ENCODE results near the gene LIMA1. TPM values are rescaled to one million over a fixed set of nuclear protein-coding genes. Genes with fewer than 3 reads are reported as not detected.

The LIMA1 gene
- total and polyA plus RNA-seq, 4 experiments from 2014 or later = 4.9 to 14.9 (median 12.0) TPM

DNA sequence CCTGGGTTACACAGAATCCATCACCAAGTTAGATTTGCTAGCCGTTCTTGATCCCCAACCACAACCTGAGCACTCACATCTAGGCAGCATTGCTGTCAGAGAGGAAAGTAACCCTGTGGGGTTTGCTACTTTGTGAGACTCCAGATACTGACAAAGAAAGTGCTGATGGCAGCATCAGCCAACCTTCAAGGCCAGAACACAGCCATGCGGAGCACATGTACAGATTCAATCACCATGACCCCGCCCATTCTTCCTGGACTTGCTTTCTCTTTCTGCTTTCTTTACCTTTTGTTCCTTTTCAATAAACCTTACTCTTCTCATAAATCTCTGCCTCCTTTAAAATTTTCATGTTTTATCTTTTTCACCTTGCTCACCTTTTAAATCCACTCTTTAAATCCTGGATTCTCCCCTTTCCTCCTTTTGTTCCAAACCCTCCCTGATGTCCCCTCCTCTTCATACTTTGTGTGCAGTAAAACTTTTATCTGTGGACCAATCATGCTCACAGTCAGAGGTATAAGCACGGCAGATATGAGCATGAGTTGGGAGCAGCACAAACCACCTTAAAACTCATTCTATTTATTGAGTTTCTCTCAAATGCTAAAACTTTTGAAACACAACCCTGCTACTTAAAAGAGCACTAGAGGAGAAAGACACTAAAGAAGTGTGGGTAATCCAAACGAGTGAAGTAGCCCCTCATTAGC lies 94.3 kb downstream of the LIMA1 start:
- ChIA-PET POLR2A (ENCODE audit: partially characterized antibody) (interaction anchor here (0.6 to 1.2 kb wide), 2 partner anchors 77 to 91 kb away, joined by 3 to 4 read pairs; partner anchors contain the start of gene COX14), CTCF (ENCODE audit: partially characterized antibody) (interaction anchor here (0.7 to 4.5 kb wide), 6 partner anchors 11 to 119 kb away, joined by 3 to 33 read pairs (median 4); no protein-coding TSS in a partner anchor)
- Mint-ChIP-seq H3K27ac (peak overlapping the region; percentile 64 to 95 (median 94)), H3K9me3 (no peaks in the 10 kb centered on the region), H3K4me1 (peaks cover 14 to 47% (median 23%) of the 10 kb centered on the region in 4 donors), H3K4me3 (peak overlapping the region; percentile 65 to 94 (median 84)), H3K36me3 (peaks cover 10 to 20% of the 10 kb centered on the region in 2 donors), H3K27me3 (no peaks in the 10 kb centered on the region)
- Histone ChIP-seq H3K4me3 (ENCODE audit: low read length in 2 of 2) (no peak overlapping the region), H3K9me3 (ENCODE audit: control insufficient read depth in 1 of 2, low read length in 2 of 2) (no peaks in the 10 kb centered on the region), H3K27ac (ENCODE audit: low read depth, low read length) (peak overlapping the region; percentile 18), H3K4me1 (ENCODE audit: insufficient read depth, low read length) (peaks cover 38% of the 10 kb centered on the region), H3K36me3 (ENCODE audit: insufficient read depth, low read length) (no peaks in the 10 kb centered on the region), H3K27me3 (ENCODE audit: insufficient read depth, low read length) (no peaks in the 10 kb centered on the region)
- peak in 4 of 5 donors; percentile 27 to 42 (median 29) for DNase-seq
- intact Hi-C loops (cut with micrococcal nuclease) = loop anchor here (1.0 to 10.0 kb wide), 2 partner anchors 33 to 224 kb away; partner anchors contain the start of gene AQP5

DNA sequence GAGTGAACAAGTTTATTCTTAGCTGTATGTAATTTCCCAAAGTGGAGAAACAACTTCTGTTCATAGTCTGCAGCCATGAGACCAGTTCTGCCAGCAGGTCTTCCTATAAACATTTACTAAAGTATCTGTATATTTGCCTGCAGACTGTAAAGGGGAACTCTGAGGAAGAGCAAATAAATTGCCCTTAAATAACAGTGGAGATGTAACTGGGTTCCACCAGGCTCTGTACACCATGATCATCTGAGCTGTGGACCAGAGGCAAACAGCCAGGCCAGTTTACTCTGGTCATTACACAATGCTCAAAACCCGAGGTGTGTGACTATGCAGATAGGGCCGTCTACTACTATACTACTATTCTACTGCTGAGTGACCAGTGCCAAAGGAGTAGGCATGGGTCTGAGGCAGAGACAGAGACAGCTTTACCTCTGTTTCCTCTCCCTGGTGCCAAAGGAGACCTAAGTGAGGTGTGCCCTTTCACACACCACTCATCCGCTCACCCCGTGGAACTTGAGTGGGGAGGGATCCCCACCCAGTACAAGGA lies 95.0 kb downstream of the LIMA1 start:
- no peaks in the 10 kb centered on the region for H3K27me3 Mint-ChIP-seq
- intact Hi-C loops (cut with micrococcal nuclease) = loop anchor here (10.0 kb wide), 1 partner anchor 224 kb away; the partner anchor contains the start of gene AQP5
- H3K4me3 Mint-ChIP-seq = peak overlapping the region in 7 of 8 donors; percentile 65 to 94 (median 86)
- peak overlapping the region; percentile 18 for H3K27ac ChIP-seq (ENCODE audit: low read depth, low read length)
- H3K4me1 Mint-ChIP-seq = peaks cover 14 to 47% (median 23%) of the 10 kb centered on the region in 4 donors
- POLR2A ChIA-PET (ENCODE audit: partially characterized antibody) = interaction anchor here (0.7 to 1.2 kb wide), 3 partner anchors 33 to 77 kb away, joined by 3 to 4 read pairs (median 4); partner anchors contain the start of gene COX14
- H3K9me3 ChIP-seq (ENCODE audit: control insufficient read depth in 1 of 2, low read length in 2 of 2) = no peaks in the 10 kb centered on the region
- H3K4me1 ChIP-seq (ENCODE audit: insufficient read depth, low read length) = peaks cover 38% of the 10 kb centered on the region
- no peaks in the 10 kb centered on the region for H3K36me3 ChIP-seq (ENCODE audit: insufficient read depth, low read length)
- H3K4me3 ChIP-seq (ENCODE audit: low read length in 2 of 2) = no peak overlapping the region
- H3K27me3 ChIP-seq (ENCODE audit: insufficient read depth, low read length) = no peaks in the 10 kb centered on the region
- no peak for DNase-seq
- H3K36me3 Mint-ChIP-seq = peaks cover 10 to 20% of the 10 kb centered on the region in 2 donors
- peak overlapping the region; percentile 64 to 95 (median 94) for H3K27ac Mint-ChIP-seq
- CTCF ChIA-PET (ENCODE audit: partially characterized antibody) = interaction anchor here (1.0 to 4.5 kb wide), 8 partner anchors 12 to 132 kb away, joined by 3 to 33 read pairs (median 6); partner anchors contain the start of gene COX14
- no peaks in the 10 kb centered on the region for H3K9me3 Mint-ChIP-seq

DNA sequence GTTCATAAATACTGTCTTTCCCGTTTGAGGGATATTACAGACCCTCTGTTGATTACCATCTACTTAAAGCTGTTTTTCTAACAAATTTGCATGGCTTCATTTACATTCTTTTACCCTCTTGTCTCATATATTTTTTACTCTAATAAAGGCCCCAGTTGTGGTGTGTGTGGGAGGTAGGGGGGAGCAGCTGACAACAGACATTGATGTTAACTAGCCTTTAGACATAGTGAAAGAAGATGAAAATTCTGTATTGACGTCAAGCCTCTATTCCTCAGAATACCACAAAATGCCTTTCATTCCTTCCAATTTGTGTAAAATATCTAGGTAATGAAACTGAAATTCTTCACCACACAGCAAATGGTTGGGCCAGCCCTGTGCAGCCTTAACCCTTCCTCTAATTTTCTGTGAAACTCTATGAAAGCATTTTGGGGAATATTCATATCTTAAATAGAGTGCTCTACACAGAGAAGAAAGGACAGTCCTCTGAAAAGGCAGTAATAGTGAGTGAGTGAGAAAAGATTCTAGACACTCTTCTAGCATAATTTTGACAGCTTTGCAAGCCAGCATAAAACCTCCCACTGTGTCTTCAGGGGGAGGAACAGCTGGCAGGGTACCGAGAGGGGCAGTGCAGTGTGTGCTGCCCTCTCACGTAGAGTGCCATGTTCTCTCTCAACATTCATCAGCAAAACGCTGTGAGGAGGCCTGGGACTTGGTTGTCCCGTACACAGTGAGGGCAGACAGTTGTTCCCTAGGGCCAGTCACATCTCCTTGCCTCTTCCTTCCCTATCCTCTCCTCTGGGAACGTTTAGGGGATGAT lies 96.0 kb downstream of the LIMA1 start:
- Histone ChIP-seq H3K4me3 (ENCODE audit: low read length in 2 of 2) (no peak overlapping the region), H3K36me3 (ENCODE audit: insufficient read depth, low read length) (no peaks in the 10 kb centered on the region), H3K4me1 (ENCODE audit: insufficient read depth, low read length) (peaks cover 38% of the 10 kb centered on the region), H3K27me3 (ENCODE audit: insufficient read depth, low read length) (no peaks in the 10 kb centered on the region), H3K9me3 (ENCODE audit: control insufficient read depth in 1 of 2, low read length in 2 of 2) (no peaks in the 10 kb centered on the region), H3K27ac (ENCODE audit: low read depth, low read length) (no peak overlapping the region)
- peak overlapping the region in 6 of 7 donors; percentile 14 to 80 (median 54) for H3K27ac Mint-ChIP-seq
- peaks cover 4 to 11% of the 10 kb centered on the region in 2 donors for H3K36me3 Mint-ChIP-seq
- intact Hi-C loops (cut with micrococcal nuclease) = loop anchor here (10.0 kb wide), 1 partner anchor 222 kb away; the partner anchor contains the start of gene AQP5
- H3K4me1 Mint-ChIP-seq = peaks cover 14 to 41% (median 23%) of the 10 kb centered on the region in 4 donors
- CTCF ChIA-PET (ENCODE audit: partially characterized antibody) = interaction anchor here (0.7 to 4.5 kb wide), 10 partner anchors 11 to 131 kb away, joined by 3 to 33 read pairs (median 4); partner anchors contain the start of genes COX14 and SMARCD1
- DNase-seq = no peak
- H3K9me3 Mint-ChIP-seq = no peaks in the 10 kb centered on the region
- H3K4me3 Mint-ChIP-seq = no peak overlapping the region
- POLR2A ChIA-PET (ENCODE audit: partially characterized antibody) = interaction anchor here (0.6 to 1.2 kb wide), 2 partner anchors 34 to 230 kb away, joined by 3 to 4 read pairs; no protein-coding TSS in a partner anchor
- H3K27me3 Mint-ChIP-seq = no peaks in the 10 kb centered on the region

DNA sequence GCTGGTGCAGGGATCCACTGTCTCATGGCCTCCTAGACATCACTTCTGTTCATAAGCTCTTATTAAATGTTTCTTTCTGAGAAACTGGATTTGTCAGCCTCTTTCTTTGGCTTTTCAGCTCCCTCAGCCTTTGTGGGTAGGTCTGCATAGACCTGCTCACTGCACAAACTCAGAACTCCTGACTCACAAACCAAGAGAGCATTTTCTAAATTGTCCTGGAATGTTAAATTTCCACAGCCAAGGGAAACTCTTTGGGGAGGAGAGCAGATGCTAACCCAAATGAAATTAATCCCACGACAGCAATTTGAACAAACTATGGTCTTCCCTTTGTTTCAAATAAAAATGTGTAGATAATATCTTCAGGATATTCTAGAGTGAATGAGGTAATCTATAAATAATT lies 96.6 kb downstream of the LIMA1 start:
- CTCF ChIA-PET (ENCODE audit: partially characterized antibody) = interaction anchor here (0.7 to 4.5 kb wide), 6 partner anchors 10 to 116 kb away, joined by 3 to 33 read pairs (median 7); partner anchors contain the start of gene SMARCD1
- H3K27me3 Mint-ChIP-seq = no peaks in the 10 kb centered on the region
- peaks cover 4 to 10% of the 10 kb centered on the region in 2 donors for H3K36me3 Mint-ChIP-seq
- POLR2A ChIA-PET (ENCODE audit: partially characterized antibody) = no interaction called here
- no peaks in the 10 kb centered on the region for H3K9me3 ChIP-seq (ENCODE audit: control insufficient read depth in 1 of 2, low read length in 2 of 2)
- H3K4me1 ChIP-seq (ENCODE audit: insufficient read depth, low read length) = peaks cover 38% of the 10 kb centered on the region
- intact Hi-C loops (cut with micrococcal nuclease) = loop anchor here (10.0 kb wide), 1 partner anchor 222 kb away; the partner anchor contains the start of gene AQP5
- no peak overlapping the region for H3K4me3 Mint-ChIP-seq
- H3K27ac ChIP-seq (ENCODE audit: low read depth, low read length) = no peak overlapping the region
- DNase-seq = no peak
- peak overlapping the region in 6 of 7 donors; percentile 14 to 69 (median 48) for H3K27ac Mint-ChIP-seq
- peaks cover 14 to 41% (median 23%) of the 10 kb centered on the region in 4 donors for H3K4me1 Mint-ChIP-seq
- H3K36me3 ChIP-seq (ENCODE audit: insufficient read depth, low read length) = no peaks in the 10 kb centered on the region
- no peaks in the 10 kb centered on the region for H3K27me3 ChIP-seq (ENCODE audit: insufficient read depth, low read length)
- no peaks in the 10 kb centered on the region for H3K9me3 Mint-ChIP-seq
- no peak overlapping the region for H3K4me3 ChIP-seq (ENCODE audit: low read length in 2 of 2)

DNA sequence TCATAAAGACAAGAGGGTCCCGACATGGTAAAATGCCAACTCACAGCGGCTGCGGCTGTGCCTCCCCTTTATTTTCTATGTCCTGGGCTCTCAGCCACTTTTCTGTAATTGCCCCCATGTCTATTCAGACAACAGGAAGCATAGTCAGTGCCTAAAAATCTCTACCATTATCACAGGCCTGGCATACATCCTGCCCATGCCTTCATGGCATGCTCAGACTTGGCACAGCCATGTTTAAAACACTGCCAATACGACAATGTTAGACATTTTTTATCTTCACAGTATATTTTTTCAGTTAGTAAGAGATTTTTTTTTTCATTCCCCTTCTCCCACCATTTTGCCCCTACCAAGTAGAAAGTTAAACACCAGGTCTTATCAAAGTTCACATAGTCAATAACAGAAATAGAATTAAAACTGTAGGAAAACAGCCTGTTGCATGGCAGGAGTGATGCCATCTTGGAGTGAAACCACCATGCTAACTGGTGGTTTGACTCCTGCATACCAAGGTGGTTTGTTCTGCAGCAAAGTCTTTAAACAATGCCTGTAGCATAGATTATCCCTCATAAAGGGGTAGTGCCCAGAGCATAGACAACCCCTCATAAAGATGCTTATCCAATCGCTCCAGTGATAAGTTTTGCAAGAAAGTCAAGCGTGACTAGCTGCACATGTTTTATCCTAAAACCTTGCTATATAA lies 97.2 kb downstream of the LIMA1 start:
- Mint-ChIP-seq H3K36me3 (peaks cover 8 to 16% of the 10 kb centered on the region in 2 donors), H3K4me1 (peaks cover 14 to 41% (median 23%) of the 10 kb centered on the region in 4 donors), H3K27me3 (no peaks in the 10 kb centered on the region), H3K9me3 (no peaks in the 10 kb centered on the region), H3K27ac (peak overlapping the region in 5 of 7 donors; percentile 29 to 56 (median 52)), H3K4me3 (no peak overlapping the region)
- H3K4me3 ChIP-seq (ENCODE audit: low read length in 2 of 2) = no peak overlapping the region
- ChIA-PET POLR2A (ENCODE audit: partially characterized antibody) (no interaction called here), CTCF (ENCODE audit: partially characterized antibody) (interaction anchor here (0.7 to 4.5 kb wide), 7 partner anchors 10 to 128 kb away, joined by 3 to 33 read pairs (median 6); partner anchors contain the start of gene SMARCD1)
- peaks cover 36% of the 10 kb centered on the region for H3K4me1 ChIP-seq (ENCODE audit: insufficient read depth, low read length)
- intact Hi-C loops (cut with micrococcal nuclease) = loop anchor here (10.0 kb wide), 1 partner anchor 221 kb away; the partner anchor contains the start of gene AQP5
- DNase-seq = no peak
- no peak overlapping the region for H3K27ac ChIP-seq (ENCODE audit: low read depth, low read length)
- H3K9me3 ChIP-seq (ENCODE audit: control insufficient read depth in 1 of 2, low read length in 2 of 2) = no peaks in the 10 kb centered on the region
- H3K36me3 ChIP-seq (ENCODE audit: insufficient read depth, low read length) = no peaks in the 10 kb centered on the region
- no peaks in the 10 kb centered on the region for H3K27me3 ChIP-seq (ENCODE audit: insufficient read depth, low read length)

DNA sequence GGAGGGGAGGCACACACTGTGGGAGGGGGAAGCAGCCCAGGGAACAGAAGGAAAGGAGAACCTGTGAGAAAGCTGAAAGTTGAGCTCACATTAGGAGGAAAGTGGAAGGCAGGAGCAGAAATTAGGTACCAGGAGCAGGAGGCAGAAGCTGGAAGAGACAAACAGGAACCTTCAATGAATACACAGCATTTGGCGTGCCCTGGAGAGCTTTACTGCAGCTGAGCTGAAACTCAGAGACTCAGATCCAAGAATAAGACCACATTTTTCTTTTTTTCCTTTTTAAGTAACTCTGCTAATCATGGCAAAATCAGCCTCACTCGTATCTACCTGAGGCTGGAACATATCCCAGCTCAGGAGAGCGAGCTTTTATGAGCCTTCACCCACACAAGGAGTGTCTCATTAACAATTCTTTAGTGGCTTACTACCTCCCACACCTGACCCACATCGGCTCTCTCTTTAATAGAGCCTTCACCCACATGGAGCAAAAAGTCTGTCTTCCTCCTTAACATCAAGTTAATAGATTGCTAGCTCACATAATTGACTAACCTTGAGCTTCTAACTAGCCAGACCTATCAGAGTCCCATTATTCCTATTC lies 97.9 kb downstream of the LIMA1 start:
- intact Hi-C loops (cut with micrococcal nuclease) = loop anchor here (10.0 kb wide), 1 partner anchor 221 kb away; the partner anchor contains the start of gene AQP5
- Histone ChIP-seq H3K27ac (ENCODE audit: low read depth, low read length) (no peak overlapping the region), H3K27me3 (ENCODE audit: insufficient read depth, low read length) (no peaks in the 10 kb centered on the region), H3K4me1 (ENCODE audit: insufficient read depth, low read length) (peaks cover 32% of the 10 kb centered on the region), H3K36me3 (ENCODE audit: insufficient read depth, low read length) (peaks cover under 1% of the 10 kb centered on the region), H3K9me3 (ENCODE audit: control insufficient read depth in 1 of 2, low read length in 2 of 2) (no peaks in the 10 kb centered on the region), H3K4me3 (ENCODE audit: low read length in 2 of 2) (no peak overlapping the region)
- peaks cover 9 to 17% of the 10 kb centered on the region in 2 donors for H3K36me3 Mint-ChIP-seq
- H3K4me1 Mint-ChIP-seq = peaks cover 14 to 41% (median 23%) of the 10 kb centered on the region in 4 donors
- ChIA-PET CTCF (ENCODE audit: partially characterized antibody) (interaction anchor here (0.9 to 4.5 kb wide), 6 partner anchors 9 to 128 kb away, joined by 3 to 33 read pairs (median 4); partner anchors contain the start of gene COX14), POLR2A (ENCODE audit: partially characterized antibody) (interaction anchor here (0.6 to 1.5 kb wide), 2 partner anchors 36 to 520 kb away, joined by 3 read pairs; no protein-coding TSS in a partner anchor)
- peak overlapping the region in 5 of 7 donors; percentile 32 to 71 (median 52) for H3K27ac Mint-ChIP-seq
- no peak overlapping the region for H3K4me3 Mint-ChIP-seq
- no peaks in the 10 kb centered on the region for H3K27me3 Mint-ChIP-seq
- no peak for DNase-seq
- H3K9me3 Mint-ChIP-seq = no peaks in the 10 kb centered on the region
